GM19438 (cell line): ENCODE measurements around the gene CREB3L2.
"Not testable (repeated sequence)": the region's sequence is repeated elsewhere in the genome, so short reads cannot be mapped to it uniquely, and the experiment has no call there.

Experiments used
- ATAC-seq: cut with Tn5 transposase; IDR thresholded peaks from one replicate; pipeline ENCODE4 v1.9.1; 2021; ENCODE audit warnings: low read depth; ENCODE audit not compliant: unreplicated experiment

CREB3L2 gene, protein sequence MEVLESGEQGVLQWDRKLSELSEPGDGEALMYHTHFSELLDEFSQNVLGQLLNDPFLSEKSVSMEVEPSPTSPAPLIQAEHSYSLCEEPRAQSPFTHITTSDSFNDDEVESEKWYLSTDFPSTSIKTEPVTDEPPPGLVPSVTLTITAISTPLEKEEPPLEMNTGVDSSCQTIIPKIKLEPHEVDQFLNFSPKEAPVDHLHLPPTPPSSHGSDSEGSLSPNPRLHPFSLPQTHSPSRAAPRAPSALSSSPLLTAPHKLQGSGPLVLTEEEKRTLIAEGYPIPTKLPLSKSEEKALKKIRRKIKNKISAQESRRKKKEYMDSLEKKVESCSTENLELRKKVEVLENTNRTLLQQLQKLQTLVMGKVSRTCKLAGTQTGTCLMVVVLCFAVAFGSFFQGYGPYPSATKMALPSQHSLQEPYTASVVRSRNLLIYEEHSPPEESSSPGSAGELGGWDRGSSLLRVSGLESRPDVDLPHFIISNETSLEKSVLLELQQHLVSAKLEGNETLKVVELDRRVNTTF

GRCh38 chr7:138001529-138002095, at the start of gene CREB3L2:
TSS of gene CREB3L2 (minus strand) at chr7:138002086. CDS start at chr7:138001705, 381 bp downstream.
- peak; percentile 31 for ATAC-seq

DNA sequence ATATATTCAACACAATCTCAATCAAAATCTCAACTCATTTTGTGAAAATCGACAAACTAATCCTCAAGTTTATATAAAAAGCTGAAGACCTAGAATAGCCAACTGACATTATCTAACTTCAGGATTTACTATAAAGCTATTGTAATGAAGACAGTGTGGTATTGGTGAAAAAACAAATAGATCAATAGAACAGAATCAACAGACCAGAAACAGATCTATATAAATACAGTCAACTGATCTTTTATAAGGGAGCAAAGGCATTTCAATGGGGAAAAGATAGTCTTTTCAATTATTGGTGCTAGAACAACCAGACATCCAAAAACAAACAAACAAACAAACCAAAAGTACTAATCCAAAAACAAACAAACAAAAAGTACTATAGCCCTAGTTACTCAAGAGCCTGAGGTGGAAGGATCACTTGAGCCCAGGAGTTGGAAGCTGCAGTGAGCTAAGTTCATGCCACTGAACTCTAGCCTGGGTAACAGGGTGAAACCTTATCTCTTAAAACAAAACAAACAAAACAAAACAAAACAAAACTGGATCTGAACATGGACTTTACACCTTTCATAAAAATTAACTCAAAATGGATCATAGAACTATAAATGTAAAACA, 47.7 kb upstream of the CREB3L2 start:
- no peak for ATAC-seq

DNA sequence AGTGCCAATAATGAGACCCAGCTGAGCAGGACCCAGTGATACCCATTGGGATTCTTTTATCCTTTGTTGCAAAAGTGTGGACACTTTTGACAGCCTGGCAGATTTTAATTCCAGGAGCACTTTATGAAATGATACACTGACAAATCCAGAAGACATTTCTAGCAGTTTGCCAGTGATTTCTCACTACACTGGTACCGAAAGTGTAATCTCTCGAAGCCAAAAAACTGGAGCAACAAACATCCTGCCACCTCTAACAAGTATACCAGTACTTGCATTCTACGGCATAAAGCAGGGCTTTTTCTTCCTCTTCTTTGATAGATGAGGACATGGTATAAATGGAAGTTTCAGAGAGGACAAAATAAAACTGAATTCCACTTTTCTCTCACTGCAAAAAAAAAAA, 46.0 kb upstream of the CREB3L2 start:
- ATAC-seq, result no peak

GRCh38 chr7:138044897-138045296, 43.0 kb upstream of the CREB3L2 start:
- ATAC-seq, result no peak

GRCh38 chr7:138040063-138040462, 38.2 kb upstream of the CREB3L2 start:
- ATAC-seq, result not testable (repeated sequence)

GRCh38 chr7:138036135-138036534, 34.2 kb upstream of the CREB3L2 start:
- no peak for ATAC-seq

- no peak for ATAC-seq
Observed at GRCh38 chr7:138033241-138033640, 31.4 kb upstream of the CREB3L2 start.

GRCh38 chr7:138032770-138033169, 30.9 kb upstream of the CREB3L2 start:
- ATAC-seq, result no peak

GRCh38 chr7:138032186-138032585, 30.3 kb upstream of the CREB3L2 start:
- ATAC-seq, result no peak

DNA sequence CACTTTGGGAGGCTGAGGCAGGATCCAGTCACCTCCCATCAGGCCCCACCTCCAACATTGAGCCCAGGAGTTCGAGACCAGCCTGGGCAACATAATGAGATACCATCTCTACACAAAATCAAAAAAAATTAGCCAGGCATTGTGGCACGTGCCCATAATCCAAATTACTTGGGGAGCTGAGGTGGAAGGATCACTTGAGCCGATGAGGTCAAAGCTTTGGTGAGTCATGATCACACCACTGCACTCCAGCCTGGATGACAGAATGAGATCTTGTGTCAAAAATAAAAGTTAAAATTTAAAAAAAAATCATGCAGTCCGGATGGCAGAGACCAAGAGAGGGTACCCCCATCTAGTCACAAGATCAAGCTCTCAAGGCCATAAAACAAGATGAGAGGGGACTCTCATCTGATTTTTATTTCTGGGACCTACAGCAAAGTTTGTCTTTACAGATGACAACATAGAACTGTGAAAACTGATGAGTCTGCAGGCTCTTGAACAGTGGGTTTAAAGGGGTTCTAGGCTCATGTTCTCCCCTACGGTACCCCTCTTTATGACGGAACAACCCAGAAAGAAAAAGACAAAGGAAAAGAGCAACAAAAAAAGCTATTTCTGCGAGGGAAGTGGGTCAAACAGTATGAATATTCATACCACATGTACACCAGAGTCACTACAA, 28.9 kb upstream of the CREB3L2 start:
- ATAC-seq, result no peak

GRCh38 chr7:138029941-138030340, 28.1 kb upstream of the CREB3L2 start:
- no peak for ATAC-seq

DNA sequence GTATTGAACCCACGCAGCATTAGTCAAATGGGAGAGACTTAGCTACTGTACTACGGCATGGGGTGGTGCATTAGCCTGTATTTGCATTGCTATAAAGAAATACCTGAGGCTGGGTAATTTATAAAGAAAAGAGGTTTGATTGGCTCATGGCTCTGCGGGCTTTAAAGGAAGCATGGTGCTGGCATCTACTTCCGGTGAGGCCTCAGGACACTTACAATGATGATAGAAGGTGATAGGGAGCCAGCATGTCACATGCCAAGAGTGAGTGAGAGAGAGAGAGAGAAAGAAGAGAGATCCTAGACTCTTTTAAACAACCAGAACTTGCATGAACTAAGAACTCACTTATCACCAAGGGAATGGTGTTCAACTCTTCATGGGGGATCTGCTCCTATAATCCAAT, 27.2 kb upstream of the CREB3L2 start:
- no peak for ATAC-seq

- ATAC-seq, result no peak
Observed at GRCh38 chr7:138027100-138027499, 25.2 kb upstream of the CREB3L2 start.

- ATAC-seq, result no peak
Observed at GRCh38 chr7:138025215-138026186, 23.6 kb upstream of the CREB3L2 start.

DNA sequence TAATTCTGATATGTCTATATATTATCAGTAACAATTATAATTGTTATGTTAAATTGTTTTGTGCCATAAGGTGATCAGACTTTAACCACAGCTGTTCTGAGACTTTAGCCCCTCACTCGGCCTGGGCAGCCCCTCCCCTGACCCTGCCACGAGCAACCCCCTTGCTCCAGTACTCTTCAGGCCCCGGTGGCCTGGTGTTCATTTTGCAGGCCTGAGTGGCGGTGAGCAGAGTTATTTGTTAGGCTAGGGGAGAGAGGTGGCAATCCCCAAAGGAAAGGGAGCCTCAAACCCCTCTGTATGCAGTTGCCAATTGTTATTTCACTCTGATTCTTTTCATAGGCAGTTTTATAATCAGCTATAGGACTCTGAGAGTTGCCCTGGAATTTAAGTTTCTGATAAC, 22.9 kb upstream of the CREB3L2 start:
- no peak for ATAC-seq

DNA sequence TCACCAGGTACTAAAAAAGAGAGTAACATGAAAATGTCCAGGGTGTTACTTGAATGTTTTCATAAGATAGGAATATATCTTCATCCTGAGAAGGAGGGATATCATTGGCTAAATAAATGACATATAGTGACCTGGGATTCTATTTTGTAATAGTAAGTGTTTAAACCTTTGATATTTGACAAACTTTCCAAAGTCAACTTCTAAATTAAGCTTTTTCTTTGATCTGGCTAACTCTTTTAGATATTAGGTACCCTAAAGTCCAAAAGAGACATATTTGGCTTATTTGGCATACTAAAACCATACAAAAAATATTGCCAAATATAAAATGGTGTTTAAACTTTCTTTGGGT, 22.4 kb upstream of the CREB3L2 start:
- ATAC-seq, result no peak

DNA sequence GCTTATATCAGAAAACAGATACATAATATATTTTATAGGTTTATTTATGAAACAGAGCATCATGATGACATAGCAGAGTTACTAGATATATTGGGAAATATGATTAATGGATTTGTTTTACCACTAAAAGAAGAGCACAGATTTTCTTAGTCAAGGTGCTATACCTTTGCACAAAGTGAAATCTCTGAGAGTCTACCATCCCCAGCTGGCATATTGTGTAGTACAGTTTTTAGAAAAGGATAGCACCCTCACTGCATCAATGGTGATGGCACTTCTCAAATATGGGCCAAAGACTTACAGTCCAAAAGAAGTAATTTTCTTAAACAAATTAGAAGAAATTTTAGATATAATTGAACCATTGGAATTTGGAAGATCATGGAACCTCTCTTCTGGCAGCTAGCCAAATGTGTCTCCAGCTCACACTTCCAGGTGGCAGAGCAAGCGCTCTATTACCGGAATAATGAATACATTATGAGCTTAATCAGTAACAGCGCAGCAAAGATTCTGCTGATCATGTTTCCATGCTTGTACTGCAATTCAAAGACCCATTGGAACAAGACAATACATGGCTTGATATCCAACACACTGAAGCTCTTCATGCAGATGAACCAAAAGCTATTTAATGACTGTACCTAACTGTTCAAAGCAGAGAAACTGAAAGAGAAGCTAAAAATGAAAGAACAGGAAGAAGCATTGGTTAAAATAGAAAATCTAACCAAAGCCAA, 21.9 kb upstream of the CREB3L2 start:
- ATAC-seq, result peak; percentile 86

DNA sequence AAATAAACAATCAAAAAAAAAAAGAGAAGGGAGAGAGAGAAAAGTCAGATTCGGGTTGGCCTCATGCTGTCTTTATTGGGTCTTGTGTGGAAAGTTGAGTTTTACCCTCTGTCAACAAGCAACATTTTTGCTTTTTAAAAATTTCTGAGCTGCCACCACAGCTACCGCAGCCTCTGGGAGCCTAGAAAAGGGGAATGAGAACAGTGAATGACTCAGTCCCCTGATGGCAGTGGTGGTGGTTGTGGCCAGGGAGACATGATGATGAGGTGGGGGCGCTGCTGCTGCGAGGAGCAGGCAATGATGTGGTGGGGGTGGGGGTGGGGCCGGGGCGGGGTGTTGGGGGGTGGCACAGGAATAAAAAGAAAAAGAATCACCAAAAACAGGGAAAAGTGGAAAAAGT, 20.0 kb upstream of the CREB3L2 start:
- ATAC-seq, result no peak

DNA sequence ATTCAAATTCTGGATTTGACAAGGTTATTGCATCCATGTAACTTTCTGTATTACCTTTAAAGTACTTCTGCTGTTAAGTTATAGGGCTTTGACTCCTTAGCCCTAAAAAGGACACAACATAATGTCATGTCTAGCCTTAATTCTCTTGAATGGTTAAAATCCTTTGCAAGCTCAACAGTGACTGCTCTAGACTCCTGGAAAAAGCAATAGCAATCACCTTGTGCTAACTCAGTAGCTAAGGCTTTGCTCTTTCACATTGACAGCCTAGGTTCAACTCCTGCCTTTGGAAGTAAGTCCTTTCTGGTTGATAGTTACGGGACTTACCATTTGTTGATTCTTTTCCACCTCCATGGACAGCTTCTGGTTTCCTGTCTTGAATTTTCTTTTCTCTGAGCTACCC, 16.1 kb upstream of the CREB3L2 start:
- ATAC-seq, result no peak
